ENCODE results near the gene B3GALT4.
A peak's percentile ranks its signal among the peaks of the same experiment; 100 is the strongest.

Gene B3GALT4

GRCh38 chr6:33292996-33293682, 16.2 kb downstream of the B3GALT4 start:
- DNase-seq = no peak

DNA sequence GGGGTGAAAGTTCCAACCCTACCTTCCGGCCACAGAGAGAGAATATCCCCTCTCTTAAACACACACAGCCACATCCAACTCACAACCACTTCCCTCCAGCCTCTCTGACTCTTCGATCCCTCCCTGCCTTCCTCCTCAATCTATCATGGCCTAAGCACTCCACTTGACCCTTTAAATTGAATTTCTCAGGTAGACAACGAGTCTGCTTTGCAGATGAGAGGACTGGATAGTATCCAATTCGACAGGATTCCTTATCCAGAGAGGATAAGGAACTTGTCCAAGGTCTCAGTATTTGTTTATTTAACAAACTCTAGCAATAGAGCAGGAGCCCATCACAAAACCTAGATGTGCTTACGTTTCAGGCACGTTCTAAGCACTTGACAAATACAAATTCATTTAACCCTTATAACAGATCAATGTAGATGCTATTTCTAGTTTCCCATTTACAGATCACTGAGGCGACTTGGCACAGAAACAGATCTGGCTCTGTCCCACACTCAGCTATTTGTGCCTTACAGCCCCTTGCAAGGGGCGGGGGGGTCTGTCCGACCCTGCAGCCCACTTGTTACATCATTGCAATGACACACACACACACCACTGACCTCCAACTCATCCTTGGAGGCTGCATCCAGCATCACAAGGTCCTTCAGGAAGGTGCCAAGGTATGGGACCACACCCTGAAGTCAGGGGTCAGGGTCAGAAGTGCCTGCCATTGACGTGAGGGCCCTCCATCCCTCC, 17.3 kb downstream of the B3GALT4 start:
- DNase-seq = no peak

DNA sequence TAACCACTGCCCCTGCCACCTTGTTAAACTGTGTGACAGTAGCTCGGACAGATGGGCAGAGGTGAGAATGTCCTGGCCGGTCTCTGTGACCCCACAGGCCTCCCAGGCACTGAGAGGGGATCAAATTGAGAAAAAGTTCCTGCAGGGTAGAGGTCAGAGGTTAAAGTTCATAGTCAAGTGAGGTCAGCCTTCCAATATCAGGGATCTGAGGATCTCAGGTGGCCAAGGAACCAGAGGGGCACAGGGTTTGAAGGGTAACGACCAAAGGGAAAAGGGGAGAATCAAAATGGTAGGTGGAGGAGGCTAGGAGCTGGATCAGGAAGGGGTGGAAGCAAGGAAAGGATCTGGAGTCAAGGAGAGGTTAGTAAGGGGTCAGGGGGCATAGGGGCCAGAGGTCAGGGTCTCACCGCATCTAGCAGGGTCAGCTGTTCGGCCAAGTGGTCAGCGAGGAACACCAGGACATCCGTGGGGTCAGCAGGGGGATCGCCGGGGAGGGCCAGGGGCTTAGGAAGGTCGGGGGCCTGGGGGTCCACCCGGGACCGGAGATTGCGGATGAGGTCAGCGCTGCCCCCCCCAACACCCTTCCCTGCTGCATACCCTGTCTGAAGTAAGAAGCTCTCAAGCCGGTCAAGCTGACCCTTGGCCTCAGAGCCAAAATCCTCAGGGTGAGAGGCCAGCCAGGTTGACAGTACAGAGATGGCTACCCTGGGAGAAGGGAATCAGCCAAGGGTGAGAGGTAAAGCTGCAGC, 18.9 kb downstream of the B3GALT4 start:
- no peak for DNase-seq

DNA sequence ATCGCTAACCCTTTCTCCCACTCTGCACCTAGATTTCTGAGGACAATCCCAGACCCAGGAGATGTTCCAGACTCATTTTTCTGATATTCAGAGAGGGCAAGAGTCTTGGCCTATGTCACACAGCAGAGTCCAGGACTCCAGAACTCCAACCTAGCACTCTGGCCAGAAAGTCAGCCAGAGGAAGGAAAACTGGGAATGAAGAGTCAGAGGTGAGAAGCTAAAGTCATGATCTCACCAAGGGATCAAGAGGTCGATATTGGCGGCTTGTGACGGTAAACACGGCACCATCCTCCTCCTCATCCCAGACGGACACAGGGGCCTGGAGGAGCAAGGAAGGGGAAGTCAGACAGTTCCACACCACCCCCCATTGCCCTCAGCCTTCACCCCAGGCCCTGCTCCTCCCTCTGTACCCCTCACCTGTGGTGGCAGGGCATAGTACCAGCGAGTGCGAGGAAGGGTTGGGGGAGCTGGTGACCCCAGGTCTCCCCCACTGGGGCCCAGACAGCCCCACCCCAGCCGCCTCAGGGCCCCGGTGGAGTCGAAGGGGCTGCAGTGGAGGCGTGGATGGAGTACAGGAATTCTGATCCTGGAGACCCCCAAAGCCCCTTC, 20.0 kb downstream of the B3GALT4 start:
- no peak for DNase-seq

DNA sequence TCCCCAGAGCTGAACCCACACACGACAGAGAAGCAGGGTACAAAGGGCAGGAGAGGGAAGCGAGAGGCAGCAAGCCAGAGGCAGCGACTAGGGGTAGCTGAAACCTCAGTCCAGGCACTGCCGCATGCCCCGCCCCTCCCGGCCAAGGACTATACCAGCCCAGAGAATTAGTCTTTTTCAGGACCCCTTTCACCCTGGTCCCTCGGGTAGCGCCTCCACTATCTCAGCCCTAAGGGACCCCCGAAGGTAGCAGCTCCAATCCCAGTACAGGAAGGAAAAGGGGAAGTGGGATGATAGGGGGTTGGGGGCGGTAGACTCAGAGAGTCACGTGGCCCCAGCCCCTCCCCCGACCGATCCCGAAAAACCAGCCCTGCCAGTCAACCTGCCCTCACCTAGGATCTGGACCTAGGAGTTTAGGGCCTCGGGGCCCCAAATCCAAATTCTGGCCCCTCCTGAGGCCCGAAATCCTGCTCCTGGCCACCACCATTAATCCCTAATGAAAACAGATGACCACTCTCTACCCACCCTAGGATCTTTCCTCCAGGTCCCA, 20.6 kb downstream of the B3GALT4 start:
- DNase-seq = no peak

DNA sequence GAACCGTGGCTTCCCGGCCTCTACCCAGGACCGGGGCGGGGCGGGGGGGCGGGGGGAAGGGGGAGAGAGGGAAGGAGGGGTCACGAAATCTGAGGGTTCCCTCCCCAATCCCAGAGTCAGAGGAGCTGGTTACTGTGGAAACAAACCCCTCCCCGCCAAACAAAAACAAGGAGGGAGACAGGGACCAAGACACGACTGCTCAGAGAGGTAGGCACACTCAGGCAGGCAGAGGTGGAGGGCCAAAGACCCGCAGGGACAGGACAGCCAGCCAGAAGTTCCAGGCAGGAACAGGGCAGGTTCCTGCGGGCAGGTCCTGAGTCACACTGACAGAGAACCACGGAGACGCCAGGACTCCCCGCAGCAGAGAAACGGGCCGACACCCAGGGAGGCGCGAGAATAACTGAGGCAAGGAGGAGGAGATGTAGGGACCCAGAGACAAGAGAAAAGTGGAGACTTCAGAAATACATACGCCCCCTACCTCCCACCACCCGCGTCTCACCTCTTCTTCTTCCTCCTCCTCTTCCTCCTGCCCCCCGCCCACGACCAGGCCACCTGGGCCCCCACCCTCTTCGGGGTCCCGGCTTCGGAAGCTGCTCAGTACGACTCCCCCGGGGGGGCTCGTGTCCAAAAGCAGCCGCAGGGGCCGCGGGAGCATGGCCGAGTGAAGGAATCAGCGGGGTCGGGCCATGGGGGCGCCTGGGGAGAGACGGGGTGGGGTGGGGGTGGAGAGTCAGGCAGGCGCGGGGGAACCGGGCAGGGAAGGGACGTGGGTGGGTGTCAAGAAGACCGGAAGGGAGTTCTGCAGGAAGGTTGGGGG, 21.2 kb downstream of the B3GALT4 start:
- peak; percentile 90 for DNase-seq

GRCh38 chr6:33298773-33299236, 21.9 kb downstream of the B3GALT4 start, which contains the start of gene RGL2:
Gene RGL2 (minus strand): TSS chr6:33298942. CDS start chr6:33298610, 332 bp downstream.
- peak; percentile 65 for DNase-seq

DNA sequence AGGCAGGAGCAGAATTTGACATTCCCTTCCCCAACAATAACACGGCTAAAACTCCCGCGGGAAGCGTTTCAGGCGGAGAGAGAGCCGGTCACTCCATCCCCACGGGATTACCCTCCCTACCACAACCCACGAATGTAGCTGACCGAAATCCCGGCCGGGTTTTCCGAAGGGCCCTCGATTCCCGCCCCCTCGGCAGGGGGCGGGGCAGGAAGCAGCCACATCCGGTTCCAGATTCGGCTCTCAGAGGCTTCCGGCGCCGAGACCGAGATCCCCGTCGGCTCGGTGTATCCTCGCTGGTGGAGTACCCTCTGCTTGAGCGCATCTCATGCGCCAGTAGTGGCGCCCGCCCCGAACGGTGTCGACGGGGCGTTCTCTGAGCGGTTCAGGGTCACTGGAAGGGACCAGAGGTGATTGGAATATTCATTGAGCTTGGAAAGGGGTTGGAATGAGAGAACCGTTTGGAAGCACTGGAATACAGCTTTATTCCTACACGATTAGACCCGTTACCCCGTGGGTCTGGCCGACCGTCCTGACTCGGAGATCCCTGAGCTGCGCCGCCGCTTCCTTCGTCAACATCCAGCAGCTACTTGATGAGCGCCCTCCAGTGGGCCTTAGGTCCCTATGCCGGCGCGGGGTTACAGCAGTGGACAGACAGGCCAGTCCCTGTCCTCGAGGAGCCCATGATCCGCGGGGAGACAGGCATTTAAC, 22.5 kb downstream of the B3GALT4 start:
- DNase-seq = peak; percentile 94

- DNase-seq = no peak
Measured at GRCh38 chr6:33301877-33302276, 25.0 kb downstream of the B3GALT4 start.

DNA sequence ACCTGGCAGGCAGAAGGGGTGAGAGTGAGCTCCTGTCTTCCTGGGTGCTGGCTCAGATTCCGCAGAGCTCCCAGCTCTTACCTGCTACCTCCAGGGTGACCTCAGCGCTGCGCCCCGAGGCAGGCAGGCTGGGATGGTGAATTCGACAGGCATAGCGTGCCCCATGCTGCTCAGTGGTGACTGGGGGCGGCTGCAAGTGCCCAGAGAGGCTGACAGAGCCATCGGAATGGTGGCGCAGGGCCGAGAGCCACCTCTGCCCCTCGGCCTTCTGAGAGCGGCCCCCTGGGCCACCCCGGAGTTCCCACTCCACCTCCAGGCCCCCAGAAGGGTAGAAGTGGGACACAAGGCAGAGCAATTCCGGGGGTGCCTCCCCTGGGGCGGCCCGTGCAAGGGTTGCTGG, 27.3 kb downstream of the B3GALT4 start:
- DNase-seq = no peak

GRCh38 chr6:33305052-33305451, 28.1 kb downstream of the B3GALT4 start:
- no peak for DNase-seq

DNA sequence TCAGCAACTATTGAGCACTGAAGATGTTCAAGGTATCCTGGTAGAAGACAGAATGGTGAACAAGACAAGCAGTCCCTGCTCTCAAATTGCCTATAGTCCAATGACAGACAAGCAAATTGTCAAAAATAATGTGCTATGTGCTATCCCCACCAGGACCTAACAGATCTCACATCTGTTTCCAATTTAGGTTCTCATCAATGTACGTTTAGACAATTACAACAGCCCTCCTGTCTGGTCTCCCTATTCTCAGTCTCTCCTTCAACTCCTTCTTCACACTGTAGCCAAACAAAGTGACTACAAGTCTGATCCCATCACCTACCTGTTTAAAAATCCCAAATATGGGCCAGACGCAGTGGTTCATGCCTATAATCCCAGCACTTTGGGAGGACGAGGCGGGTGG, 29.4 kb downstream of the B3GALT4 start:
- DNase-seq = no peak

DNA sequence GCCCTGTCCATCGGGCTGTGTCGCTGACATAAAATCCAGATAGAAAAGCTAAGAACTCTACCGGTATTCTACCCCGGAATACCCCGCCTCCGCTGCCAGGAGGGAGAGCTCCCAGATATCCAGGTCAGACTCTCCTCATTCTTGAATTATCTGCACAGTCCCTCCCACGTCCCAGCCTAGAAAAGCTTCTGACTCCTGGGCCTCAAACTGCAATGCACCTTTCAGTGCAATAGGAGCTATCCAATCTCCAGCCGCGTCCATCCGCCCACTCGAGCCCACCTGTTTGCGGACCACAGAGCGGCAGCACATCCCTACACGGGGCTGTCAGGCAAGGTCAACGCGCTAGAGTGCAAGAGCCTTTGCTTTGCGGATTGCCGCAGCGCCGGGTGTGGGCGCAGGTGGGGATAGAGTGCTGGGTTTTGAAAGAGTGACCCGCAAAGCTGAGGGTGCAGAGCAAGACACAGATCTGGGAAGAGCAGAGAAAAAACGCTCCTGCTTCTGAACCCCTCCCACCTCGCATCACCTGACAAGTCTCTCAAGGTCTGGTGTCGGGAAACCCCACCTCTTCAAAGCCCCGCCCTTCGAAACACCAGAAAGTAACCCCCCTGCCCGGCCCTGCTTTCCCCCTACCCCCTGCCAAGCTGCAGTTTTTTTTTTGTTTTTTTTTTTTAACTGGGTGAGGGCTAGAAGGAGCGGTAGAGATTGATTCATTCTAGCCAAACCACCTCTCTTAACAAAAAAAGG, 35.6 kb downstream of the B3GALT4 start:
- DNase-seq = peak; percentile 95

GRCh38 chr6:33313105-33313708, 36.3 kb downstream of the B3GALT4 start:
- peak; percentile 24 for DNase-seq

- peak; percentile 95 for DNase-seq
Measured at GRCh38 chr6:33313709-33314514, 37.0 kb downstream of the B3GALT4 start, which contains the start of gene TAPBP. Gene TAPBP (minus strand): TSS chr6:33314078. CDS start chr6:33314041, 37 bp downstream.

- peak; percentile 94 for DNase-seq
Measured at GRCh38 chr6:33314515-33314942, 37.6 kb downstream of the B3GALT4 start.

DNA sequence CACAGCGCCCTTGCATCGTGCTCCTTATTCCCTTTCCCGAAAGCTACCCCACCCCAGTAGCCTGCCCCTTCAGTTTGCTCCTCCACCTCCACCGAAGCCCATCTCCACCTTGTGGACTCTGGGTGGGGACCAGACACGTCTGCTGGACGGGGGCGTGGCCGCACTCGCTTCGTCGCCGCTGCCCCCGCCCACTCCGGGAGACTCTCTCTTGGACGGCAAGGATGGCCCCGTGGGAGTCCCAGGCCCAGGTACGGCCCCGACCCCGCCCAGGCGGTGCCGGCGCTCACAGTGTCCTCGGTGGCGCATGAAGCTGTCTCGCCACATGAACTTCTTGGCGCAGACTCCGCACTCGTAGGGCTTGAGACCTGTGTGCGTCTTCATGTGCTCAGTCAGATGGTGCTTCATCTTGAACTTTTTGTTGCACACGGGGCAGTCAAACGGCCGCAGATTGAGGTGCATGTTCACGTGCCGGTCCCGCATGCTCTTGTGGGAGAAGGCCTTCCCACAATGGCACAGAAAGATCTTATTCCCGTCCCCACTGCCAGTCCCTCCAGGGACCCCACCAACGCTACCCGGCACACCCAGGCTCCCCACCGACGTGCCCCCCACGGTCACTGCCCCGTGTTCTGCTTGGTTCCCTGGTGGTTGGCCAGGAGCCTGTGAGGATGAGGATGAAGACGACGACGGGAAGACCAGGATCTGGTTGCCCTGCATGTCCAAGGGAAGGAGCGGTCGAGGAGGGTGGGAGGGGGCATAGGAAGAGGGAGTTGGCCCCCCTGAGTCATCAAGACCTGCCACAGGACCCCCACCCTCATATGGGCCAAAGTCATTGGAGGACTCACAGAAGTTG, 38.2 kb downstream of the B3GALT4 start:
- DNase-seq = peak; percentile 18
